ENCODE data around the gene ASXL3. TPM values are rescaled to one million over a fixed set of nuclear protein-coding genes. Genes with fewer than 3 reads are reported as not detected.

Gene ASXL3
- total and polyA plus RNA-seq, 3 experiments from 2014 or later = not detected

GRCh38 chr18:33611525-33612135, 33.6 kb downstream of the ASXL3 start:
- H3K9me3 Mint-ChIP-seq = peaks cover 3 to 25% (median 5%) of the 10 kb centered on the region in 5 donors
- POLR2A ChIA-PET = no interaction called here
- no peaks in the 10 kb centered on the region for H3K4me1 Mint-ChIP-seq
- no peak overlapping the region for H3K4me3 Mint-ChIP-seq
- H3K27ac Mint-ChIP-seq = no peak overlapping the region
- Histone ChIP-seq H3K36me3 (ENCODE audit: insufficient read depth, low read length) (no peaks in the 10 kb centered on the region), H3K4me3 (ENCODE audit: low read length) (no peak overlapping the region), H3K27ac (ENCODE audit: low read depth, low read length) (no peak overlapping the region), H3K27me3 (ENCODE audit: insufficient read depth, low read length, poor library complexity, severe bottlenecking) (no peaks in the 10 kb centered on the region), H3K4me1 (ENCODE audit: insufficient read depth, low read length) (no peaks in the 10 kb centered on the region), H3K9me3 (ENCODE audit: low read length) (no peaks in the 10 kb centered on the region)
- H3K36me3 Mint-ChIP-seq = peaks cover 0 to 2% (median 0%) of the 10 kb centered on the region in 3 donors
- no peak for DNase-seq
- CTCF ChIA-PET = no interaction called here
- no peaks in the 10 kb centered on the region for H3K27me3 Mint-ChIP-seq

- Mint-ChIP-seq H3K27ac (no peak overlapping the region), H3K9me3 (peaks cover 0 to 24% (median 5%) of the 10 kb centered on the region in 5 donors), H3K36me3 (peaks cover 0 to 2% (median 0%) of the 10 kb centered on the region in 3 donors), H3K4me1 (no peaks in the 10 kb centered on the region), H3K4me3 (no peak overlapping the region), H3K27me3 (no peaks in the 10 kb centered on the region)
- ChIA-PET POLR2A (no interaction called here), CTCF (no interaction called here)
- DNase-seq = no peak
- no peak overlapping the region for H3K4me3 ChIP-seq (ENCODE audit: low read length)
- no peak overlapping the region for H3K27ac ChIP-seq (ENCODE audit: low read depth, low read length)
- H3K27me3 ChIP-seq (ENCODE audit: insufficient read depth, low read length, poor library complexity, severe bottlenecking) = no peaks in the 10 kb centered on the region
- no peaks in the 10 kb centered on the region for H3K9me3 ChIP-seq (ENCODE audit: low read length)
- H3K36me3 ChIP-seq (ENCODE audit: insufficient read depth, low read length) = no peaks in the 10 kb centered on the region
- no peaks in the 10 kb centered on the region for H3K4me1 ChIP-seq (ENCODE audit: insufficient read depth, low read length)
Observed at GRCh38 chr18:33612632-33613031, 34.6 kb downstream of the ASXL3 start.

- POLR2A ChIA-PET = no interaction called here
- no peaks in the 10 kb centered on the region for H3K27me3 ChIP-seq (ENCODE audit: insufficient read depth, low read length, poor library complexity, severe bottlenecking)
- Mint-ChIP-seq H3K27me3 (no peaks in the 10 kb centered on the region), H3K9me3 (peaks cover 0 to 23% (median 2%) of the 10 kb centered on the region in 5 donors), H3K27ac (no peak overlapping the region), H3K36me3 (peaks cover 0 to 2% (median 0%) of the 10 kb centered on the region in 3 donors), H3K4me1 (no peaks in the 10 kb centered on the region), H3K4me3 (no peak overlapping the region)
- H3K27ac ChIP-seq (ENCODE audit: low read depth, low read length) = no peak overlapping the region
- H3K4me1 ChIP-seq (ENCODE audit: insufficient read depth, low read length) = no peaks in the 10 kb centered on the region
- H3K9me3 ChIP-seq (ENCODE audit: low read length) = no peaks in the 10 kb centered on the region
- no peaks in the 10 kb centered on the region for H3K36me3 ChIP-seq (ENCODE audit: insufficient read depth, low read length)
- CTCF ChIA-PET = no interaction called here
- no peak for DNase-seq
- H3K4me3 ChIP-seq (ENCODE audit: low read length) = no peak overlapping the region
Observed at GRCh38 chr18:33616556-33616955, 38.5 kb downstream of the ASXL3 start.

- H3K4me1 Mint-ChIP-seq = no peaks in the 10 kb centered on the region
- H3K9me3 Mint-ChIP-seq = peaks cover 0 to 42% (median 5%) of the 10 kb centered on the region in 5 donors
- Histone ChIP-seq H3K27ac (ENCODE audit: low read depth, low read length) (no peak overlapping the region), H3K36me3 (ENCODE audit: insufficient read depth, low read length) (no peaks in the 10 kb centered on the region), H3K4me1 (ENCODE audit: insufficient read depth, low read length) (no peaks in the 10 kb centered on the region), H3K27me3 (ENCODE audit: insufficient read depth, low read length, poor library complexity, severe bottlenecking) (no peaks in the 10 kb centered on the region), H3K4me3 (ENCODE audit: low read length) (no peak overlapping the region), H3K9me3 (ENCODE audit: low read length) (no peaks in the 10 kb centered on the region)
- DNase-seq = no peak
- ChIA-PET POLR2A (no interaction called here), CTCF (no interaction called here)
- H3K27me3 Mint-ChIP-seq = no peaks in the 10 kb centered on the region
- H3K36me3 Mint-ChIP-seq = no peaks in the 10 kb centered on the region
- H3K27ac Mint-ChIP-seq = no peak overlapping the region
- no peak overlapping the region for H3K4me3 Mint-ChIP-seq
Observed at GRCh38 chr18:33627114-33627513, 49.1 kb downstream of the ASXL3 start.

- no peak overlapping the region for H3K27ac ChIP-seq (ENCODE audit: low read depth, low read length)
- POLR2A ChIA-PET = no interaction called here
- Mint-ChIP-seq H3K9me3 (peaks cover 3 to 36% (median 7%) of the 10 kb centered on the region in 5 donors), H3K27ac (no peak overlapping the region), H3K4me3 (no peak overlapping the region), H3K27me3 (no peaks in the 10 kb centered on the region), H3K36me3 (no peaks in the 10 kb centered on the region), H3K4me1 (no peaks in the 10 kb centered on the region)
- CTCF ChIA-PET = no interaction called here
- DNase-seq = no peak
- H3K4me1 ChIP-seq (ENCODE audit: insufficient read depth, low read length) = no peaks in the 10 kb centered on the region
- no peaks in the 10 kb centered on the region for H3K36me3 ChIP-seq (ENCODE audit: insufficient read depth, low read length)
- no peaks in the 10 kb centered on the region for H3K27me3 ChIP-seq (ENCODE audit: insufficient read depth, low read length, poor library complexity, severe bottlenecking)
- H3K4me3 ChIP-seq (ENCODE audit: low read length) = no peak overlapping the region
- no peaks in the 10 kb centered on the region for H3K9me3 ChIP-seq (ENCODE audit: low read length)
Observed at GRCh38 chr18:33630476-33630875, 52.5 kb downstream of the ASXL3 start.

- no peak overlapping the region for H3K27ac ChIP-seq (ENCODE audit: low read depth, low read length)
Observed at GRCh38 chr18:33641141-33641540, 63.1 kb downstream of the ASXL3 start.

GRCh38 chr18:33644494-33644893, 66.5 kb downstream of the ASXL3 start:
- Histone ChIP-seq H3K9me3 (ENCODE audit: low read length) (no peaks in the 10 kb centered on the region), H3K36me3 (ENCODE audit: insufficient read depth, low read length) (no peaks in the 10 kb centered on the region), H3K4me1 (ENCODE audit: insufficient read depth, low read length) (no peaks in the 10 kb centered on the region), H3K27me3 (ENCODE audit: insufficient read depth, low read length, poor library complexity, severe bottlenecking) (no peaks in the 10 kb centered on the region), H3K27ac (ENCODE audit: low read depth, low read length) (no peak overlapping the region), H3K4me3 (ENCODE audit: low read length) (no peak overlapping the region)
- H3K27me3 Mint-ChIP-seq = no peaks in the 10 kb centered on the region
- no peaks in the 10 kb centered on the region for H3K4me1 Mint-ChIP-seq
- peaks cover 0 to 11% (median 4%) of the 10 kb centered on the region in 5 donors for H3K9me3 Mint-ChIP-seq
- no peaks in the 10 kb centered on the region for H3K36me3 Mint-ChIP-seq
- POLR2A ChIA-PET = no interaction called here
- CTCF ChIA-PET = no interaction called here
- no peak overlapping the region for H3K27ac Mint-ChIP-seq
- H3K4me3 Mint-ChIP-seq = no peak overlapping the region
- DNase-seq = no peak

More at GRCh38 chr18:33641141-33641540, 63.1 kb downstream of the ASXL3 start:
- no peaks in the 10 kb centered on the region for H3K36me3 ChIP-seq (ENCODE audit: insufficient read depth, low read length)
- Mint-ChIP-seq H3K4me1 (no peaks in the 10 kb centered on the region), H3K27me3 (no peaks in the 10 kb centered on the region), H3K4me3 (no peak overlapping the region), H3K9me3 (peaks cover 0 to 23% (median 6%) of the 10 kb centered on the region in 5 donors), H3K27ac (no peak overlapping the region), H3K36me3 (no peaks in the 10 kb centered on the region)
- DNase-seq = no peak
- H3K9me3 ChIP-seq (ENCODE audit: low read length) = no peaks in the 10 kb centered on the region
- no peaks in the 10 kb centered on the region for H3K27me3 ChIP-seq (ENCODE audit: insufficient read depth, low read length, poor library complexity, severe bottlenecking)
- POLR2A ChIA-PET = no interaction called here
- H3K4me1 ChIP-seq (ENCODE audit: insufficient read depth, low read length) = no peaks in the 10 kb centered on the region
- no peak overlapping the region for H3K4me3 ChIP-seq (ENCODE audit: low read length)
- CTCF ChIA-PET = no interaction called here

- no peaks in the 10 kb centered on the region for H3K36me3 ChIP-seq (ENCODE audit: insufficient read depth, low read length)
- no peaks in the 10 kb centered on the region for H3K4me1 Mint-ChIP-seq
- no peak overlapping the region for H3K27ac ChIP-seq (ENCODE audit: low read depth, low read length)
- ChIA-PET CTCF (no interaction called here), POLR2A (no interaction called here)
- no peaks in the 10 kb centered on the region for H3K27me3 ChIP-seq (ENCODE audit: insufficient read depth, low read length, poor library complexity, severe bottlenecking)
- no peak overlapping the region for H3K27ac Mint-ChIP-seq
- H3K36me3 Mint-ChIP-seq = no peaks in the 10 kb centered on the region
- no peaks in the 10 kb centered on the region for H3K9me3 ChIP-seq (ENCODE audit: low read length)
- no peak for DNase-seq
- H3K9me3 Mint-ChIP-seq = peaks cover 0 to 11% (median 0%) of the 10 kb centered on the region in 5 donors
- no peak overlapping the region for H3K4me3 ChIP-seq (ENCODE audit: low read length)
- no peak overlapping the region for H3K4me3 Mint-ChIP-seq
- no peaks in the 10 kb centered on the region for H3K4me1 ChIP-seq (ENCODE audit: insufficient read depth, low read length)
- no peaks in the 10 kb centered on the region for H3K27me3 Mint-ChIP-seq
Observed at GRCh38 chr18:33647365-33647764, 69.3 kb downstream of the ASXL3 start.

All from CD8-positive, alpha-beta memory T cell (primary cell).